ENCODE data around the gene ATXN1.
"Not testable (repeated sequence)": the region's sequence is repeated elsewhere in the genome, so short reads cannot be mapped to it uniquely, and the experiment has no call there.

Gene ATXN1

GRCh38 chr6:16474772-16475493 is 286.3 kb downstream of the ATXN1 start:
- DNase-seq (ENCODE audit: low read depth in 2 of 2) = no peak

- no peak for DNase-seq (ENCODE audit: low read depth in 2 of 2)
Observed at GRCh38 chr6:16473908-16474771, 287.1 kb downstream of the ATXN1 start.

GRCh38 chr6:16473184-16473907 is 287.9 kb downstream of the ATXN1 start:
- no peak for DNase-seq (ENCODE audit: low read depth in 2 of 2)

- DNase-seq (ENCODE audit: low read depth in 2 of 2) = peak; percentile 35 to 39
Observed at GRCh38 chr6:16472349-16473069, 288.8 kb downstream of the ATXN1 start.

GRCh38 chr6:16471910-16472297 is 289.4 kb downstream of the ATXN1 start:
- DNase-seq (ENCODE audit: low read depth in 2 of 2) = no peak

GRCh38 chr6:16471222-16471909 is 289.9 kb downstream of the ATXN1 start:
- DNase-seq (ENCODE audit: low read depth in 2 of 2) = peak in 1 of 2 experiments; percentile 6

GRCh38 chr6:16470502-16471221 is 290.6 kb downstream of the ATXN1 start:
- DNase-seq (ENCODE audit: low read depth in 2 of 2) = no peak

- DNase-seq (ENCODE audit: low read depth in 2 of 2) = no peak
Observed at GRCh38 chr6:16468991-16469615, 292.2 kb downstream of the ATXN1 start.

- no peak for DNase-seq (ENCODE audit: low read depth in 2 of 2)
Observed at GRCh38 chr6:16466800-16467553, 294.3 kb downstream of the ATXN1 start.

GRCh38 chr6:16464045-16464444 is 297.2 kb downstream of the ATXN1 start:
- DNase-seq (ENCODE audit: low read depth in 2 of 2) = no peak

GRCh38 chr6:16463246-16463645 is 298.0 kb downstream of the ATXN1 start:
- DNase-seq (ENCODE audit: low read depth in 2 of 2) = not testable (repeated sequence)

GRCh38 chr6:16461491-16461890 is 299.8 kb downstream of the ATXN1 start:
- DNase-seq (ENCODE audit: low read depth in 2 of 2) = no peak

- DNase-seq (ENCODE audit: low read depth in 2 of 2) = not testable (repeated sequence)
Observed at GRCh38 chr6:16459472-16459871, 301.8 kb downstream of the ATXN1 start.

- no peak for DNase-seq (ENCODE audit: low read depth in 2 of 2)
Observed at GRCh38 chr6:16452348-16452747, 308.9 kb downstream of the ATXN1 start.

- DNase-seq (ENCODE audit: low read depth in 2 of 2) = peak; percentile 20 to 32
Observed at GRCh38 chr6:16450821-16451220, 310.4 kb downstream of the ATXN1 start.

- peak; percentile 92 for DNase-seq (ENCODE audit: low read depth in 2 of 2)
Observed at GRCh38 chr6:16450285-16450684, 311.0 kb downstream of the ATXN1 start.

- DNase-seq (ENCODE audit: low read depth in 2 of 2) = peak; percentile 51 to 56
Observed at GRCh38 chr6:16446273-16446672, 315.0 kb downstream of the ATXN1 start.

GRCh38 chr6:16442031-16442430 is 319.2 kb downstream of the ATXN1 start:
- no peak for DNase-seq (ENCODE audit: low read depth in 2 of 2)

- no peak for DNase-seq (ENCODE audit: low read depth in 2 of 2)
Observed at GRCh38 chr6:16441262-16441661, 320.0 kb downstream of the ATXN1 start.

All from fibroblast of skin of left biceps (primary cell).